HG03521 (cell line): ENCODE results near the gene APBA1.
"Not testable (repeated sequence)": the region's sequence is repeated elsewhere in the genome, so short reads cannot be mapped to it uniquely, and the experiment has no call there.

Experiments used
- ATAC-seq: cut with Tn5 transposase; IDR thresholded peaks from one replicate; pipeline ENCODE4 v1.9.1; 2021; ENCODE audit warnings: mild to moderate bottlenecking, moderate library complexity; ENCODE audit not compliant: unreplicated experiment

Gene APBA1

GRCh38 chr9:69609156-69609555 is 63.0 kb downstream of the APBA1 start:
- no peak for ATAC-seq

- ATAC-seq, result no peak
Measured at GRCh38 chr9:69606089-69606488, 66.1 kb downstream of the APBA1 start.

DNA sequence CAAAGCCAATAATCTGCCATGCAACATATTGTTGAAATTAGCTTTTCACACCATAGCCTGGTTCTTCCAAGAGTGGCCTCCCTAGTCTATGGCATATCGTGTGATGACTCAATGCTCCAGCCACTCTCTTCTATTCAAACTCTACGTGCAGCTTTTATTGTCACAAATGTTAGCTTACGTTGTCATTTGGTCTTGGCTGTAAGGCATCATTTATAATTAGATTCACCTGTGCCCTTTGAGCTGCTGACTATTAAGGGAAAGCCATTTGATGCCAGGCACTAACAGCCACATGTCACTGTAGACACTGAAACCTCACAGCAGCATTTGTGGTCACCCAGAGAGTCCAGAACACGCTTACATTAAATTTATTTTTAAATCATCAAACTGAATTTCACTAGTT is 66.8 kb downstream of the APBA1 start:
- ATAC-seq, result no peak

DNA sequence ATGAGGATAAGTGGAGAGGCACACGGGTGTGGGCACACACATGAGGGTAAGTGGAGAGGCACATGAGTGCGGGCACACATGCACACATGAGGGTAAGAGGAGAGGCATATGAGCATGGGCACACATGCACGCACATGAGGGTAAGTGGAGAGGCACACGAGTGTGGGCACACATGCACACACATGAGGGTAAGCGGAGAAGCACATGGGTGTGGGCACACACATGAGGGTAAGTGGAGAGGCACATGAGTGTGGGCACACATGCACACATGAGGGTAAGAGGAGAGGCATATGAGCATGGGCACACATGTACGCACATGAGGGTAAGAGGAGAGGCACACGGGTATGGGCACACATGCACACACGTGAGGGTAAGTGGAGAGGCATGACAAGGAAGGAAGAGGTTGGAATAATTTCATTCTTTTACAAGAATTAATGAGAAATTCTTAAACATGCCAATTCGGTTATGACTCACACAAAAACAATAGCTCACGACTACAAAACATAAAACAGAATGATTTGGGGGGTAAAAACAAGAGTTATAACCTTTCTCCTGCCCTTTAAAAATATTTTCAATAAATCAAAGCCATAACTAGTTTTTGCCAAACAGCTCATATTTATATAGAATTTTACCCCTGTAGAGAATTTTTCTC is 67.5 kb downstream of the APBA1 start:
- ATAC-seq, result no peak

GRCh38 chr9:69603656-69604055 is 68.5 kb downstream of the APBA1 start:
- no peak for ATAC-seq

DNA sequence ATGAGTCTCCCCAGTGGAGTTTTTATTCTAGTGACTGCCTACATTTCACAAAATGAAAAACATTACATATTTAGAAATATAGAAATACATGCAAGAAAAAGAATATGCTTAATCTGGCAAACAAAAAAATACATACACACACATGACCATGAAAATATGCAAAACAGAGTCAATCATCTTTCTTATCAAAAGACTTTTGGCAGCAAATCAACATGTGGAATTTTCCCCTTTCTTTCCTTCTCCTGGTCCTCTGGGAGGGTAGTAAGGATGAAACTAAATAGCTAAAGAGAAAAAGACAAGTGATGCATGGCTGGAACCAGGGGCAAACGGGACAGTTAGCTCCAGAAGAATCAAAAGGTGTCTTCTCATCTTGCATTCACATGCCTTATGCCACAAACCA is 69.4 kb downstream of the APBA1 start:
- ATAC-seq, result no peak

- ATAC-seq, result no peak
Measured at GRCh38 chr9:69601698-69602097, 70.5 kb downstream of the APBA1 start.

GRCh38 chr9:69600314-69601047 is 71.7 kb downstream of the APBA1 start:
- ATAC-seq, result no peak

DNA sequence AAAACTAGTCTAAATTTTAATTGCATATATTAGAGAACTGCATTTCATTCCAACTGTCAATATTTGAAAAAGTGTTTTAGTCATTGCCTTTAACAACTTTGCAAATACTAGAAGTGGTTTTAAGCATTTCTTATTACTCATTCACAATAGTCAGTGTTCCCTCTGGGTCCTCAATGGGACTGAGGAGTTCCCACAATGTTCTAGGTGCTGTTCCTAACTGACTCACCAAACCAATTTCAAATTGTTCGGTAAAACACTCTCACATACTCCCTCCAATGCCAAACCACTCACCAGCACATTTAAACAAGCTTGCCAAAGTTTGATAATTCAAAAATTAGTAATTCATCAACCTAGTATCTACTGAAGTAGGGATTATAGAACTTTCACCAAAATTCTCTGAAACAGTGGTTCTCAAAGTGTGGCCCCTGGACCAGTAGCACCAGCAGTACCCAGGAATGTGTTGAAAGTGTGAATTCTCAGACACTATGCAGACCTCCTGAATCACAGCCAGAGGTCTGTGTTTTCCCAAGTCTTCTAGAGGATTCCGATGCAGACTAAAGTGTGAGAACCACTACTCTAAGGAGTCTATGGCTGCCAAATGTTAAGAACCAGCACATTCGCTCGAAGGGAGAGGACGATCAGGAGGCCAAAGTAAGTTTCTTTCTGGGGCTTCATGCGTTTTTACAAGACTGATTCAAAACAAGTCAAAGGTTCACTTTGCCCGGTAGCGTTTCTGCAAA is 72.8 kb downstream of the APBA1 start:
- no peak for ATAC-seq

DNA sequence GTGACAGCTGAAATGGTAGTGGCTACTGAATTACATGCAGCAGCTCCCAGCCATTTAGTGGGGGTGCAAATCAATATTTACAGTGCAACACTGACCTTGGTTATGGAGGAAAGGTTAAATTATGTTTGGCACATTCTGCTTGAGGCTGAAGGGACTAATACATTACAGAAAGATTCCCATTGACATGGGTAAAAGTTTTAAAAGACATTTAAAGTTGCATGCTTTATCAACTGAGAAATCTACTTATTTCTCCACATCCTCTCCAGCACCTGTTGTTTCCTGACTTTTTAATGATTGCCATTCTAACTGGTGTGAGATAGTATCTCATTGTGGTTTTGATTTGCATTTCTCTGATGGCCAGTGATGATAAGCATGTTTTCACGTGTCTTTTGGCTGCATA is 75.3 kb downstream of the APBA1 start:
- ATAC-seq, result not testable (repeated sequence)

- no peak for ATAC-seq
Measured at GRCh38 chr9:69594180-69594579, 78.0 kb downstream of the APBA1 start.

- no peak for ATAC-seq
Measured at GRCh38 chr9:69593756-69594155, 78.4 kb downstream of the APBA1 start.

DNA sequence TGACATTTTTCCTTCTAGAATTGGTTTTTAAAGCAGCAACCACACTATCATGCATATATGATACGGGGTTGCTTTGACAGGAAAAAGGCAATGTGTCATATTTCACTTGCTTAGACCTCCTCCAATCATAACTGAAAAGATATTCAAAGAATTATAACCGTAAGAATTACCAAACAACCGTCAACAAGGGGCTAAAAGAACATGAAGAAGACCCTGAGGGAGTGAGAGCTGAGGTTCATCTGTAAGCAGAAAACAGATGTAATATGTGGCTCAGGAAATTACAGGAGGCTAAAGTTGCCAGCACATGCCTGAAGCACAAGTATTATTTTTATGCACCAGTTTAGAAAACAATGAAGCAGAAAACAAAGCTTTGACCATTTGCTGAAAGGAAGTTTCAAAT is 78.9 kb downstream of the APBA1 start:
- ATAC-seq, result no peak

DNA sequence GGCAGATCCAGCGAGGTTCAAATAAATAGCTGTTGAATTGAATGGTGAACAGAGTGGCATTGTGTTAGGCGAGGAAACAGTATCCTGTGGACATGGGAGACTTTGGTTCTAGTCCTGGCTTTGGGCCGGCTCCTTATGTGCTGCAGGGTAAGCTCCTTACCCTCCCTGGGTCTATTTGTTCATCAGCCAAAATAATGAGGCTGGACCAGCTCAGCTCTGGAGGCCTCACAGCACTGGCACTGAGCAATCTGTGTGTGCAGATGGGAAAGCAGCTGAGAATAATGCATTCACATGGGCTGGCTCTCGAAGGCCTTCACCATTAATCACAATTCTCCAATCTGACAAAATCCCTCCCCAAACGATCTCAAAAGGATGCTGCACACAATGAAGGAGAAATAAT is 81.9 kb downstream of the APBA1 start:
- no peak for ATAC-seq

DNA sequence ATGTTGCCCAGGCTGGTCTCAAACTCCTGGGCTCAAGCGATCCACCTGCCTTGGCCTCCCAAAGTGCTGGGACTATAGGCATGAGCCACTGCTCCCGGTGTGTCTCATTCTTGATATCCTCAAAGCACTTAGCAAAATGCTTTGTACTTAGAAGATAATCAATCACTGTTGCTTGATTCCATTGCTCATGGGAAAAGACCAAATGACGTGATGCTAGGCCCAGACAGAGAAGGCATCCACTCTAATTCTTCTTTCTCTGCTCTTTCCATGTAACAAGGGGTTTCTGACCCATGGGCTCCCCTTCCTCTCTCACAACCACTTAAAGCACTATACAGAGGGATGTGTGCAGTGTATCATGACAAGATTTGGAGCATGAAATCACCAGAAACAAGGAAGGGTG is 83.0 kb downstream of the APBA1 start:
- ATAC-seq, result no peak

GRCh38 chr9:69585571-69585970 is 86.6 kb downstream of the APBA1 start:
- ATAC-seq, result no peak

DNA sequence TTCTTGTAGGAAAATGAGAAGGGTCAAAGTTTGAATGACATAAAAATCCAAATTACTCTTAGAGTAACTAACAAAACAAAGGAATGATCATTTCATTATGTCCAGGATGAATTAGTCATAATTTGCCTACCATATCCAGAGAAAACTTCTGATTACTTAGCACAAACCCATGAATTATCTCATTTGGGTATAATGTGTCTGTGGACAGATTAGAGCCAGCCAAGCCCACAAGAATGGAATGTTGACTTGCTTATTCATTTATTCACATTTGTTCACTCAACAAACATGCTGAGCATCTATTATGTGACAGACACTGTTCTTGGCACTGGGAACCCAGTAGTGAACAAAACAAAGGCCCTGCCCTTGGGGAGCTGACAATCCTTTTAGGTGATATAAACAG is 87.4 kb downstream of the APBA1 start:
- no peak for ATAC-seq

DNA sequence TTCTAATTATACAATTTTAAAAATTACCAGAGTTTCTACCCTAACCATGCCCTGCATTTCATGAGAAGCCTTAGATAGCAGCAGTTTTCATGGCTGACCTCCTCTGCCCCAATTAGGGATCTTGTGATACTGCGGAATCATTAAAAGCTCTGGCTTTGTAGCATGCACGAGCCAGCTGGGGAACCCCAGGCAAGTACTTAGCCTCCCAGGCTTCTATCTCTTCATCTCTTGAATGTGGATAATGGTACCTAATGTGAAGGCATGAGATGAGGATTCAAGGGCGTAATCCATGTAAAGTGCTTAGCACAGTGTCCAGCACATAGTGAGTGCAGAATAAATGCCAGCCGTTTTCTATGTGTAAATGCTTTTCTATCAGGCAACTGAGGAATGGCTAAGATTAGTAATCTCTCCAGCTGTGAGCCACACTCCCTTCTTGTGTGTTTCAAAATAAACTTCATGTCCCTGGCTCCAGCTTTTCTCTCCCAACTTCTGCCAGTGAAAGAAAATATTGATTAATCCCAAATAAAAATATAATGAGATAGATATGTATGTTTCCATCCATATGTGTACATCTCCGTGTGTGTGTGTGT is 88.4 kb downstream of the APBA1 start:
- no peak for ATAC-seq

- no peak for ATAC-seq
Measured at GRCh38 chr9:69582544-69583297, 89.5 kb downstream of the APBA1 start.

GRCh38 chr9:69582018-69582417 is 90.2 kb downstream of the APBA1 start:
- ATAC-seq, result no peak
